H1 (cell line): Measurements from ENCODE around the gene HSFY2. TPM values are rescaled to one million over a fixed set of nuclear protein-coding genes. Genes with fewer than 3 reads are reported as not detected.
"Not testable (repeated sequence)": the region's sequence is repeated elsewhere in the genome, so short reads cannot be mapped to it uniquely, and the experiment has no call there.

Source experiments
- CTCF ChIA-PET: fragments of 300-600 bp; sonication (Branson Sonifier 250); formaldehyde crosslinking; loops from one replicate; lab custom pipeline; 2021; ENCODE audit not compliant: partially characterized antibody; lab: Charles Lee
- POLR2A ChIA-PET: fragments of 300-600 bp; sonication (Branson Sonifier 250); formaldehyde crosslinking; loops from one replicate; lab custom pipeline; 2021; ENCODE audit warnings: inconsistent platforms; ENCODE audit not compliant: partially characterized antibody; lab: Charles Lee
- DNase-seq, 2 experiments: peaks; one replicate each; pipeline versions ENCODE4 v3.0.0 to v3.0.0-alpha.2; 2010 to 2022; ENCODE audit warnings: low spot score in 2 of 2, low read depth in 1 of 2, mixed read lengths in 1 of 2
- FAIRE-seq: peaks from 2 replicates; lab custom pipeline; 2011; peaks lifted over from hg19 to GRCh38; lab: Jason Lieb, UNC
- H2AFZ ChIP-seq: 2 replicates; pipeline ENCODE4 v1.8.1; 2012; ENCODE audit warnings: low read length, inconsistent platforms
- H2AK5ac ChIP-seq: 2 replicates; pipeline ENCODE4 v1.6.1; 2013; ENCODE audit warnings: low read depth, low read length
- H2BK120ac ChIP-seq: replicated peaks from 2 replicates; pipeline ENCODE3; 2013; ENCODE audit warnings: low read depth, low read length, inconsistent platforms
- H2BK12ac ChIP-seq: 2 replicates; pipeline ENCODE4 v1.6.1; 2013; ENCODE audit warnings: low read depth, low read length
- H2BK15ac ChIP-seq: 2 replicates; pipeline ENCODE4 v1.6.1; 2013; ENCODE audit warnings: low read length
- H2BK20ac ChIP-seq: 2 replicates; pipeline ENCODE4 v1.6.1; 2013; ENCODE audit warnings: low read length
- H2BK5ac ChIP-seq: 2 replicates; pipeline ENCODE4 v1.6.1; 2013; ENCODE audit warnings: low read depth, low read length
- H3K14ac ChIP-seq: 2 replicates; pipeline ENCODE4 v1.6.1; 2013; ENCODE audit warnings: inconsistent platforms; ENCODE audit not compliant: insufficient read length
- H3K18ac ChIP-seq: 2 replicates; pipeline ENCODE4 v1.6.1; 2013; ENCODE audit warnings: low read length; ENCODE audit errors: extremely low read depth
- H3K23ac ChIP-seq: 2 replicates; pipeline ENCODE4 v1.6.1; 2013; ENCODE audit warnings: inconsistent platforms; ENCODE audit not compliant: insufficient read length
- H3K23me2 ChIP-seq: 2 replicates; pipeline ENCODE4 v1.6.1; 2013; ENCODE audit warnings: low read depth, low read length
- H3K27ac ChIP-seq: 2 replicates; pipeline ENCODE4 v1.6.1; 2011; ENCODE audit warnings: low read depth, low read length, inconsistent platforms
- H3K27me3 ChIP-seq, 4 experiments: replicated peaks in 1 of 4; 1 replicate in 1 of 4; 2 replicates in 3 of 4; pipeline versions ENCODE4 v1.6.1 to v1.8.1; 2011 to 2013; ENCODE audit warnings: low read length in 3 of 4, mild to moderate bottlenecking in 3 of 4, inconsistent platforms in 2 of 4, mixed read lengths in 2 of 4, moderate library complexity in 1 of 4; ENCODE audit not compliant: control insufficient read depth in 3 of 4, insufficient read depth in 3 of 4; ENCODE audit errors: extremely low read depth in 1 of 4
- H3K36me3 ChIP-seq, 4 experiments: 2 replicates each; pipeline versions ENCODE4 v1.6.1 to v1.8.1; 2011 to 2013; ENCODE audit warnings: mild to moderate bottlenecking in 4 of 4, low read length in 3 of 4, moderate library complexity in 2 of 4, control low read depth in 1 of 4, inconsistent platforms in 1 of 4; ENCODE audit not compliant: insufficient read depth in 4 of 4, control insufficient read depth in 2 of 4
- H3K4ac ChIP-seq: replicated peaks from 2 replicates; pipeline ENCODE3; 2013; ENCODE audit warnings: low read length, low read depth, mixed read lengths, inconsistent platforms; ENCODE audit not compliant: insufficient read length
- H3K4me1 ChIP-seq, 4 experiments: replicated peaks in 1 of 4; 1 replicate in 1 of 4; 2 replicates in 3 of 4; pipeline versions ENCODE4 v1.6.1 to v1.8.1; 2011 to 2013; ENCODE audit warnings: low read length in 3 of 4, inconsistent platforms in 2 of 4, mixed read lengths in 1 of 4; ENCODE audit not compliant: insufficient read depth in 4 of 4, control insufficient read depth in 3 of 4
- H3K4me2 ChIP-seq, 2 experiments: 2 replicates each; pipeline versions ENCODE4 v1.6.1 to v1.8.1; 2011 to 2013; ENCODE audit warnings: low read depth in 2 of 2, low read length in 2 of 2, control low read depth in 1 of 2, inconsistent platforms in 1 of 2, mild to moderate bottlenecking in 1 of 2; ENCODE audit not compliant: insufficient read depth in 1 of 2
- H3K4me3 ChIP-seq, 4 experiments: fragments of 200-600, 300-600 bp in 1 of 4; sonication (generic), shearing (Covaris generic), sonication (Bioruptor Twin) in 1 of 4; 2 replicates each; pipeline versions ENCODE4 v1.5.1 to v1.8.1; 2011 to 2016; ENCODE audit warnings: low read length in 4 of 4, low read depth in 3 of 4, control low read depth in 2 of 4, inconsistent platforms in 2 of 4, mild to moderate bottlenecking in 2 of 4, mixed read lengths in 1 of 4, moderate library complexity in 1 of 4; ENCODE audit not compliant: insufficient read depth in 2 of 4; ENCODE audit errors: extremely low read depth in 1 of 4
- H3K56ac ChIP-seq: replicated peaks from 2 replicates; pipeline ENCODE3; 2013; ENCODE audit warnings: low read depth, mild to moderate bottlenecking, mixed read lengths, low read length, inconsistent platforms; ENCODE audit not compliant: insufficient read length
- H3K79me1 ChIP-seq: 2 replicates; pipeline ENCODE4 v1.6.1; 2013; ENCODE audit warnings: low read depth, low read length, control low read depth
- H3K79me2 ChIP-seq, 2 experiments: 2 replicates each; pipeline versions ENCODE4 v1.6.1 to v1.8.1; 2012 to 2013; ENCODE audit warnings: low read length in 2 of 2, mild to moderate bottlenecking in 2 of 2, inconsistent platforms in 1 of 2; ENCODE audit not compliant: insufficient read depth in 2 of 2, control insufficient read depth in 1 of 2
- H3K9ac ChIP-seq, 4 experiments: replicated peaks in 1 of 4; 1 replicate in 1 of 4; 2 replicates in 3 of 4; pipeline versions ENCODE4 v1.6.1 to v1.8.1; 2011 to 2013; ENCODE audit warnings: low read depth in 3 of 4, low read length in 3 of 4, control low read depth in 2 of 4, mild to moderate bottlenecking in 2 of 4, moderate library complexity in 2 of 4, inconsistent platforms in 1 of 4; ENCODE audit errors: extremely low read depth in 1 of 4
- H3K9me3 ChIP-seq, 2 experiments: 2 replicates each; pipeline versions ENCODE4 v1.6.1 to v1.8.1; 2012 to 2013; ENCODE audit warnings: mild to moderate bottlenecking in 2 of 2, moderate library complexity in 2 of 2, control low read depth in 1 of 2, inconsistent platforms in 1 of 2, low read depth in 1 of 2, low read length in 1 of 2, mixed read lengths in 1 of 2; ENCODE audit not compliant: insufficient read depth in 2 of 2
- H4K20me1 ChIP-seq, 2 experiments: replicated peaks in 1 of 2; 2 replicates each; pipeline versions ENCODE3 to v1.8.1; 2011 to 2013; ENCODE audit warnings: inconsistent platforms in 2 of 2, low read length in 2 of 2, mild to moderate bottlenecking in 1 of 2; ENCODE audit not compliant: insufficient read depth in 2 of 2, control insufficient read depth in 1 of 2
- H4K5ac ChIP-seq: 2 replicates; pipeline ENCODE4 v1.6.1; 2013; ENCODE audit warnings: low read length, low read depth, mixed read lengths, inconsistent platforms; ENCODE audit not compliant: insufficient read length
- H4K8ac ChIP-seq: 2 replicates; pipeline ENCODE4 v1.8.0; 2013; ENCODE audit warnings: mild to moderate bottlenecking, moderate library complexity, low read length, inconsistent platforms; ENCODE audit not compliant: insufficient read depth; ENCODE audit errors: extremely low read depth
- H4K91ac ChIP-seq: replicated peaks from 2 replicates; pipeline ENCODE3; 2013; ENCODE audit warnings: low read length, mixed read lengths, inconsistent platforms; ENCODE audit not compliant: insufficient read length
- WGBS, 2 experiments: shearing (Covaris generic) in 1 of 2; methylation state at CpG; one replicate each; pipeline versions ENCODE4 v1.1.6 to v1.1.7; 2013 to 2015; ENCODE audit warnings: low lambda C conversion rate in 2 of 2, mixed read lengths in 2 of 2, inconsistent platforms in 1 of 2, low coverage in 1 of 2, missing lambda C conversion rate in 1 of 2; ENCODE audit not compliant: insufficient replicate concordance in 2 of 2, insufficient coverage in 1 of 2, insufficient read length in 1 of 2; ENCODE audit errors: extremely low coverage in 1 of 2, missing lambda C conversion rate in 1 of 2; 5-methylcytosine and 5-hydroxymethylcytosine counted together
- polyA plus RNA-seq, 7 experiments: library from polyadenylated mRNA; depleted of rRNA in 3 of 7; stranded (reverse) in 5 of 7; unstranded in 2 of 7; fragments of >200 nt in 5 of 7; fragments of 200-250 nt in 2 of 7; gene quantifications; 1 replicate in 5 of 7; 2 replicates in 1 of 7; 4 replicates in 1 of 7; pipeline versions ENCODE4 v1.2.1 to v1.2.3, GENCODE V29; 2011 to 2013; ENCODE audit warnings: missing spikeins in 2 of 7, mixed read lengths in 2 of 7
- small RNA-seq: library from polyadenylated mRNA; stranded (forward); fragments of <200 nt; extraction: miRNeasy Mini kit (QIAGEN cat#:217004); gene quantifications from one replicate; pipeline ENCODE3, GENCODE V24; 2013; ENCODE audit not compliant: insufficient read depth
- total RNA-seq: library from RNA; stranded (reverse); fragmentation: NEBNext Ultra II Directional; extraction: Animal tissue kit (Norgen Biotek cat#: 25700); gene quantifications from 2 replicates; pipeline ENCODE4 v1.2.1, GENCODE V29; 2021

HSFY2 gene
- total and polyA plus RNA-seq, 2 of the 8 experiments (the other 6 are each of a cell fraction or from before 2014, with no cell fraction given): not detected

- H2BK15ac ChIP-seq, H3K27ac ChIP-seq, H2AFZ ChIP-seq, H3K14ac ChIP-seq, H2BK20ac ChIP-seq, DNase-seq, H4K20me1 ChIP-seq, CTCF ChIA-PET, H3K4me2 ChIP-seq, H4K5ac ChIP-seq, POLR2A ChIA-PET, H2BK120ac ChIP-seq, H3K79me1 ChIP-seq, FAIRE-seq, H3K23me2 ChIP-seq, H3K23ac ChIP-seq, H3K18ac ChIP-seq, H3K27me3 ChIP-seq, H2BK5ac ChIP-seq, H3K4me3 ChIP-seq, H3K56ac ChIP-seq, H3K36me3 ChIP-seq, H3K4me1 ChIP-seq, H2AK5ac ChIP-seq, H3K4ac ChIP-seq, H2BK12ac ChIP-seq, H3K9ac ChIP-seq, H3K79me2 ChIP-seq, H4K8ac ChIP-seq, H4K91ac ChIP-seq, H3K9me3 ChIP-seq: not testable (repeated sequence)
- no CpG with 5 or more reads among the region's 3 CpGs for WGBS, 2 experiments
Measured at GRCh38 chrY:18723714-18724113, 49.8 kb downstream of the HSFY2 start.

Small RNAs within 50 kb of the gene (small RNA-seq; reads per million reads assigned to genes)
- not detected for gene GPM6BP2

Other genes starting within 250 kb of the HSFY2 start
- gene HSFY1, start 227.0 kb downstream of the HSFY2 start, total RNA-seq: not detected in 2 replicates
- not detected in 2 replicates for gene HSFY1, start 227.0 kb downstream of the HSFY2 start, polyA plus RNA-seq (2011; rRNA removed)